RCC 7860 (cell line): ENCODE results near the gene ZNF407.

Experiments used
- DNase-seq: peaks from one replicate; pipeline ENCODE4 v3.0.0-alpha.2; 2015; ENCODE audit warnings: low spot score
- FAIRE-seq: peaks from 2 replicates; lab custom pipeline; 2012; peaks lifted over from hg19 to GRCh38; lab: Jason Lieb, UNC

The ZNF407 gene

DNA sequence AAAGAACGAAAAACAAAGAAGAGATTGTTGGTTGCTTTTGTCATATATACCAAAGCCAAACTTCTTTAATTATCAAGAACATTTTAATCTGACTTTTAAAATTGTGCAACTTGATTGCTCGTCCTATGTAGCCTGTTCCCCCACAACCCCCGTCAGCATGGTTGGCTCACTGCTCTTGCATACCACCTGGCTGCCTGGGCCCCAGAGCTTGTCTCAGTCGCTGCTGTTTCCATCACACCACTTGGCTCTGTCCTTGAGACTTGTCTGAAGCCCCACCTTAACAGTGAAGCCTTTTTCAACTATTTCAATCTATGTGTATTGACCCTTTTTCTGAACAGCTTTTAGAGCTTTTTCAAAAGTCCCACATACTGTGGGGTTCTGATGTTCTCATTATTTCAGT lies 270.8 kb downstream of the ZNF407 start:
- FAIRE-seq, result no peak
- no peak for DNase-seq

DNA sequence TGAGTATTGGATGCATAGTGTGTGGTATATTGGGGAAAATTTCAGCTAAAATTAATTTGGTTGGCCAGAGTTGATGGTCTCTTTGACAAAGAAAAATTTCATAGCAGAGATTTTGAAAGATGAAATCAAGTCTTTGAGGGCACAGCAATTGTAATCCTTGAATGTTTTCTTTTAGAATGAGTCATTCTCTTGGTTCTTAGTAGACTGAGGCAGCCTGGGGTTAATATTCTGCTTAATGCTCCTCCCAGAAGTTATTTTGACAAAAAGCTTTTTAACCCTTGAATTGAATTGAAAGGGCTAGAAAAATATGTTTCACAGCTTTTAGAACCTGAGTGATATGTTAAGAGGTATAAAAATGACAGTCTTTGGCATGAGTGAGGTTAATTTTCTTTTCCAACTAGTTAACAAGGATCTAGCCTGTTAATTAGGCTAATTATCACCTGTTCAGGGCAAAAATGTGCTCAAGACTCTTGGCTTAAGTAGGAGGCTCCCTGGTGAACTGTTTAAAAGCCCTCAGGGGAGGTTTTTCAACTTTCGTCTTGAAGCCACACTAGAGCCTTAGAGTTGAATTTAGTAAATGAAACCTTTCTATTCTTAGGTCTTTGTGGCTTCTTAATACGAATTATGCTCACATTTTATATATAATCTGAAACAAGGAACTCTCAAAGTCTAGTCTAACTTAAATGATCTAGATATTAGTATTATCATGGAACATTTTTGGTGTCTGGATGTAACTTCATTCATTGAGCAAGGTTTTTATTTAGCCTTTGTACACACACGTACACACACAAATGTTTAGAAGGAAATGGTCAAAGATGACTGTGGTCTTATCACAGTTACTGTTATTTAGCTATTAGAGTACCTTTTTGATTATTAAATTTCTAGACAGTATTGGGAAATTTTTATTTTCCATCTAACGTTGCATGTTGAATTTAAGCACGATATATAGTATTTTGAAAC lies 272.5 kb downstream of the ZNF407 start:
- FAIRE-seq (peak; percentile 28), DNase-seq (no peak)

DNA sequence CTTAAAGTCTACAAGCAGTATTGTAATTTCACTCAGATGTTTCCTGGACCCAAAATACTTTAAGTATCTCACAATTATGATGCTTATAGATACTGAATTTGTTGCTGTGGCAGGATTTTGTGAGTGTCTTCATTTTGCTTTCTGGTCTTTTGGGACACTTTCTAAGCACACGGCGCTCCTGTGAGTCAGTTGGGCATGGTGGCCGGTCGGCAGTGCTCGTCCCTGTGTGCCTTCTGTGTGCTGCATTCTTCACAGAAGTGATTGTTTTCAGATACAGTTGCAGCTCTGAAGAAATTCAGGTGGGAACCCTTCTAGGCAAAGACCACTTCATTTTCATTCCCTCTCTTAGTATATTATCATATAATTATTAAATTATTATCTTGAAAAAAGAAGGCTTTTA lies 273.3 kb downstream of the ZNF407 start:
- FAIRE-seq, result no peak

GRCh38 chr18:74873629-74874028 lies 276.0 kb downstream of the ZNF407 start:
- FAIRE-seq (no peak), DNase-seq (no peak)

More for the DNA sequence above, 273.3 kb downstream of the ZNF407 start:
- DNase-seq, result no peak

DNA sequence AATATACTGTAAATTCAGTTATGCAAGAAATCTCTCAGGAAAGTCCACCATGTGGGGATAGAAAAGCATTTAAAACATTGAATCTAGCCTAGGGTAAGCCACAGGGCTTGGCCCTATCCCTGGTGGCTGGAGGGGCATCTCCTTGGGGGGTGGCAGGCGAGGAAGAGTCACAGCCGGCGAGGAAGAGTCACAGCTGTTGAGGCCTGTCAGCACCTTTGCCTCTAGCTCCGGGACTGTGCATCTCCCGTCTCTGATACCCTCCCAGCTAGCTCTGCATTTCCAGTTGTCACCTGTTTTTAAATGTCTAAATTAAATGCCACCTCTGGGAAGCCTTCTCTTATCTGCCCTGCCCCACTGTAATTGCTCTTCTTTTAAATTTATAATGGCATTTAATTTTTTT lies 276.7 kb downstream of the ZNF407 start:
- DNase-seq, result no peak
- no peak for FAIRE-seq

- DNase-seq (no peak), FAIRE-seq (no peak)
These were observed 279.1 kb downstream of the ZNF407 start for GRCh38 chr18:74876630-74877243.

DNA sequence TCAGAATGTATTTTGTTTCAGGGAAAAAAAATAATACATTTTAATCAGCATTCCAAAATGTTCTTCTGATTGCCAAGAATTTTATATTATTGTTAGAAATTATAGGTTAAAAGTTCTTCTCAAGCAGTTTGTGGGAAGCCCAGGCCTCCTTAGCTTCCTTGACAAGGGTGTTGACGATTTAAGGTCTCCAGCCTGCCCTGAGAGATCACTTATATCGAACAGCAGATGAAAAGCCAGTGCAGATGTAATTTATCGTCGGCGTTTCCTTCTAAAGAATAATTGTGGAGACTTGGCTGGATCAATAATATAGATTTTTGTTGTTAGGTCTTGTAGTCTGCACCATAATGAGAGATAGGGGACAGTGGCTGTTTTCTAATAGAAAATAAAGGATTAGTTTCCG lies 280.6 kb downstream of the ZNF407 start:
- FAIRE-seq (no peak), DNase-seq (no peak)

DNA sequence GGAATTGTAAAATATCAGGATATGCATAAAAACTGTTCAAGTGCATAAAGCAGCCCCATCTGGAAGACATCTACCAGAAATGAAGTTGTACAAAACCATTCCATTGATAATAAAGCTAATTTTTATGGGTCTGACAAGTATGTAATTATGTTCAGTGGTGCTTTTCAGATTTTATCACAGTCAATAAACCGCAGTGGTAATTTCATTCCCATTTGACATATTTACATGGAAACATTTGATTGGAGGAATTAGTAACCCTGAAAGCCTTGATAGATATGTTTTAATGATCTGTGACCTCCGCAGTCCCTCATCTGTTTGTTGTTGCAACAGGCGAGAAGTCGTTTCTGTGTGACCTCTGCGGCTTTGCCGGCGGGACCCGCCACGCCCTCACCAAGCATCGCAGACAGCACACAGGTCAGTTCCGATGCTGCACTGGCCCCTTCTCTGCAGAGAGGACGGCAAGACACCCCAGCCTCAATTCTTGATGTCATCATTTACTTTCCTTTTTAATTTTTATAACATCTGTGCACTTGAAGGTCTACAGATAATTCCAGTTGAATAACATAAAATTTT lies 283.1 kb downstream of the ZNF407 start:
- no peak for FAIRE-seq
- DNase-seq, result no peak

DNA sequence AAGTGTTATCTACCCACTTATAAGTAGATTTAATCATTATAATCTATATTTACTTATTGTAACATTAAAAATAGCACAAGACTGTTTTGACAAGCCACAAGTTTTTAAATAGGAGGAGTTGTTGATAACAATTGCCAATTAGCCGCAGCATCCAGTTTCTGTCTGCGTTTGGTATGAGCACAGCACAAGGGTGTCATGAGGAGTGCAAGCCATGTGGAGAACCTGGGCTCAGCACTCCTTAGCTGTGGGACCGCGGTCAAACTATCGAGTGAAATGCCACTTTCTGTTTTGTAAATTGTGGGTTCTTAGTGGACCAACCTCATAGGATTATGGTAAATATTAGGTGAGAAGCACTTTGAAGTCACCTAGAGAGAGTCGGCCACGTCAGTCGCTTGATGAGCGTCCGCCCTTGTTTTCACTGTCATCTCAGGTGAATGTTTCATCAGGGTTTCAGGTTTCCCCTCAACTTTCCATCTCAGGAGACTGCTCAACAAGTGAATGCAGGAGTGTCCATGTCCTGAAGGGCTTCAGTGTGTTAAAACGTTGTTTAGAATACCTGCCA lies 294.5 kb downstream of the ZNF407 start:
- DNase-seq (no peak), FAIRE-seq (no peak)

DNA sequence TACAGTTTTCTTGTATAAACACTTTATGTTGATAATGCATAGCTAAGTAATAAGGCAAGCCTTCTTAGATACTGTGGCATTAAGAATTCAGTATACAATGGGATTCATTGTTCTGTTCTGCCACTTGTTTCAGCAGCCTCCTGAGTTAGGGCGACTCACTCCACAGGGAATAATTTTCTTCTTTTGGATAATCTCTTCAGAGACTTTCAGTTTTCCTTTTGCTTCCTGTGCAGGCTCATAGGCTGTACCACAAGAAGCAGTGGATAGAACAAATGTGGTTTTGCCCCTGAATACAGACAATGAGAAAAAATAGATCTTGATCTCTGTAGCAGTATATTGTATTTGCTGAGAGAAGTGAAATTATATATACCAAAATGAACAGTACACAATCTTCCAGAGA lies 298.0 kb downstream of the ZNF407 start:
- FAIRE-seq (no peak), DNase-seq (peak; percentile 45)

GRCh38 chr18:74896390-74896991 lies 298.8 kb downstream of the ZNF407 start:
- no peak for FAIRE-seq
- peak; percentile 13 for DNase-seq

- FAIRE-seq (no peak), DNase-seq (peak; percentile 28)
These were observed 300.4 kb downstream of the ZNF407 start for GRCh38 chr18:74897971-74898657.

GRCh38 chr18:74898965-74899364 lies 301.3 kb downstream of the ZNF407 start:
- FAIRE-seq, result peak; percentile 96
- peak; percentile 82 for DNase-seq

- FAIRE-seq (no peak), DNase-seq (no peak)
These were observed 301.9 kb downstream of the ZNF407 start for GRCh38 chr18:74899554-74899953.

DNA sequence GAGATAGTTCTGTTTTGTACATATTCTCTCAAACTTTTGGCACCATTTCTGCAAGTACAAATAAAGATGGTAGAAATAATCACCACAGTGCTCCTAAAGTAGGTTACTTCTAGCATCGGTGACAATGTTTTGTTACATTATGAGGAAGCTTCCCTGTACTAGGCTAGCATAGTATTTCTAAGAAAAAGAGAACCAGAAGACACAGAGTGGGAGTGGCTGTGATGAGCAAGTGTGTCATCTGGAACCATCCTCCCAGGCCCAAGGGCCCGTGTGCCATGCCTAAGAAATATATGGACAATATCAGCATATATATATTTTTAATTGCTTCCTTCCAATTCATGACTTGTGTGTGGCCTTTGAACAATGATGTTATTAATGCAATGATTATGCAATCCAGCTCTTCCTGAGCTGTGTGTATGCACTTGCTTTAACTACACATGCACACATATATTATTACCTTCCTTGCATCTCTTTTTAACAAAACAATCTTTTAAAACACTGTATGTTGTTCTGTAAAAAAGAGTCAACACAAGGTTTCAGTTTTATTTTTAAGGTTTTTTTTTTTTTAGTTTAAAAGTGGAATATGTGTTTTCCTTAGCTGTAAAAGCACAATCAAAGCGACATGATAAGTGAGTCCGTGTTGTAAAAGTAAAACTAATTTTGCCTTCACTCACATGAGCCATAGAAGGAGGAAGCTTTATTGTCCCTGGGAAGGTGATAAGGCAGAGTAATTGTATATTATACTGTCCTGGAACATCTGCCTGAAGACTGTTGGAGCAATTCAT lies 303.9 kb downstream of the ZNF407 start:
- FAIRE-seq, result no peak
- no peak for DNase-seq

DNA sequence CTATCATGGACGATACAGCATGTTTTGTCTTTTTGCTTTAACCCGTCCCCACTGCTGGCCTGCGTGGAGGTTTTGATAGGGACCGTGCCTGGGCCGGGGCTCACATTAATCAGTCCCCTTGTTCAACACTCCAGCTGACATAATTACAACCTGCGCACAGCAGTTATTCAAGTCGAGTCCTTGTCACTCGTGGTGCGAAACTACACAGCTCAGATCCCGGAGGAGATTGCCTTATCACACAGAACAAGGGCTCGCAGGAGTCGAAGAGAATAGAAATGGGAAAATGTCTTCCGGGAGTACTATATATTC lies 304.4 kb downstream of the ZNF407 start:
- FAIRE-seq (no peak), DNase-seq (no peak)

GRCh38 chr18:74905247-74905646 lies 307.6 kb downstream of the ZNF407 start:
- DNase-seq (no peak), FAIRE-seq (no peak)

DNA sequence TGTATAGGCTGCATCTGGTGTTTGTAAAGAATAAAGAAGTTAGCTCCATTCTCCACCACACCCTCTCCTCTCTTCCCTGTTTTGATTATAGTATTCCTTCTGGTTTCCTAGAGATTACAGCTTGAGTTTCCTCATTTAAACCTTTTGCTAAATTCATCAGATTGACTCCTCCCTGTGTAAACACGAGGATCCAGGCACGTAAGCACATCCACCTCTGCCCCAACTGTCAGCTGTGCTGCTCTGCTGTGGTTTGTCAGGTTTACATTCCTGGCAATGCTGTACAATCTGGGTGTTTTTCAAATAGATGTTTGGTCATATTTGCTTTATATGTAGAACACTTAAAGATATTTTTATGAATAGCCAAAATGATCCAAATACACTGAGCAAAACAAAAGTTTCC lies 308.5 kb downstream of the ZNF407 start:
- FAIRE-seq (no peak), DNase-seq (no peak)

- no peak for FAIRE-seq
- DNase-seq, result no peak
These were observed 316.5 kb downstream of the ZNF407 start for GRCh38 chr18:74914052-74914591.

GRCh38 chr18:74914648-74915047 lies 317.0 kb downstream of the ZNF407 start:
- FAIRE-seq, result no peak
- no peak for DNase-seq
